ENCODE data around the gene RNU1-1.
A peak's percentile ranks its signal among the peaks of the same experiment; 100 is the strongest.
"Not testable (repeated sequence)": the region's sequence is repeated elsewhere in the genome, so short reads cannot be mapped to it uniquely, and the experiment has no call there.

Gene RNU1-1

GRCh38 chr1:16514107-16515055 is at the start of gene RNU1-1:
Gene RNU1-1 (minus strand): TSS chr1:16514285.
- not testable (repeated sequence) for FAIRE-seq

DNA sequence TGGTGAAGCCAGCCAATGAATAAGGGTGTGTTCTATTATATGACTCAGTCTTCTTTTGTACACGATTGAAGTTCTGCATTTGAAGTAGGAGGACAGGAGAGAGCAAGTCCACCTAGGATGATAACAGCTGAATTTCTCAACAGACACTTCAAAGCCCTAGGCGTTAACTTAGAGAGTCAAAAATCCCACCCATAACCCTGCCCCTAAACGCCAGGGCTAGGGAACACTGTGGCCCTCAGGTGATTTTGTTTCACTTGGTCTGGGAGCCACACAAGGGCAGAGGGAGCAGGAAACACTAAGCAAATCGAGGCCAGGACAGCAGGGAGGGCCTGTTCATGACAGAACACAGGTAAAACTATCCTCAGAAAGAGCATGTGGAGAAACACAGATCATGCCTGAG is 47.0 kb upstream of the RNU1-1 start:
- FAIRE-seq: not testable (repeated sequence)

GRCh38 chr1:16560498-16560897 is 46.4 kb upstream of the RNU1-1 start:
- FAIRE-seq: not testable (repeated sequence)

GRCh38 chr1:16559688-16560087 is 45.6 kb upstream of the RNU1-1 start:
- FAIRE-seq: not testable (repeated sequence)

GRCh38 chr1:16557034-16557433 is 42.9 kb upstream of the RNU1-1 start:
- not testable (repeated sequence) for FAIRE-seq

DNA sequence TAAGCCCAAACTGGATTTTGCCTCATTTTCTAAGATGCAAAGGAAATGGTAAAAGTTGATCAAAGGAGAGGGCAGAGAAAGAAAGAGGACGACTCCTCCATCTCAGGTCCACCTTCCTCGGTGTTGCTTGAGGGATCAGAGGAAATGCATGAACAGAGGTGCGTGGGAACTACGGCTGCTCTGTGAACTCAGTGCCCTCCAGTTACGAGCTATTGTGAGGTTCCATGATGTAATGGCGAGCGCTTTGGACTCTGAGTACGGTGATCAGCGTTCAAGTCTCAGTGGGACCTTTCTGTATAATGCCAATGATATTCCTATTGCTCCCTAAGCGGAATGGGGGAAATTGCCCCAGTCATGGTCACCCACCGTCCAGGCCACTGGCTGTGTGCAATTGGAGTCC is 39.2 kb upstream of the RNU1-1 start:
- not testable (repeated sequence) for FAIRE-seq

GRCh38 chr1:16550212-16550918 is 36.3 kb upstream of the RNU1-1 start:
- FAIRE-seq: not testable (repeated sequence)

- not testable (repeated sequence) for FAIRE-seq
Observed at GRCh38 chr1:16549545-16549944, 35.5 kb upstream of the RNU1-1 start.

DNA sequence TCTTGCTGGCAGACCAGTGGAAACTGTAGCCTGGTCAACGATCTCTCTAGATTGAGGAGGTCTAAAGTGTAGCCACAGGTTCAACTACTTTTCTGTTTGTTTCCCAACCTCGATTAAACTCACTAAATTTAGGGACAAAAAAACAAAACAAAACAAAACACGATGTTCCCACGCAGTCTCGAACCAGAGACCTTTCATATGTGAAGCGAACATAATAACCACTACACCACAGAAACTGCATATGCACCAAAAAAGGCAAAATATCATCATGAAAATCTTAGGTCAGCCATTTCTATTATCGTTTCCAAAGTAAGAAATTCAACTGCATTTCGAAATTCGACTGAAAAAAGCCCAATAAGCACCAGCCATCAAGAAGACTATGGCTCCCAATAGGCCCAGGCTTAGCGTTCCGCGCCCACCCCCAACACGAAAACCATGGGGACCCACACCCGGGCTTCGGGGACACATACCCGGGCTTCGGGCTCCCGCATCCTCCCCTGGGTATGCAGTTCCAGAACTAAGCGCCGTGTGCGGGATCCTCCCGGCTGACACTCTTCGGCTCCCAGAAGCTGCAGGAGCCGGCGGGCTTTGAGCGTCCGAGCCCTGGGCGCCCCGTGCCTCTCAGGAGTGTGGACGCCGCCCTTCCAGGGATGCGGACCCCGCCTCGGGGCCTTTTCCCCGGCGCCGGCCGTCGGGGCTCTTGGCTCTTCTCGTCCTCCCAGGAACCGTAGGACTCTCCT is 33.6 kb upstream of the RNU1-1 start:
- FAIRE-seq: not testable (repeated sequence)

DNA sequence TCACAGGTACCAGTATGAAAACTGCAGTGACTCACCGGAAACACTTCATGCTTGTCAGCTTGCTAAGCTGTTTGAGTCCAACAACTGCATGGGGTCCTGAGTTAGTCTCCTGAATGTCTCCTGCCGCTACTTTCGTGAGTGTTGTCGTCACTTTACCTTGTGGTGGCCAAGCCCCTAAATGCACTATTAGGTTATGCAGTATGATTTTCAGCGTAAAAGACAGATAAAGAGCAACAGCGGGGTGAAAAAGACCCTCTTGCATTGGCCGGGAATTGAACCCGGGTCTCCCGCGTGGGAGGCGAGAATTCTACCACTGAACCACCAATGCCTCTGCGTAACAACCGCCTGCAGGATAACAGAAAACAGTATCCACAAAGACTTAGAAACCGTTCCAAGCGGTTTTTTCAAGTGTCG is 31.6 kb upstream of the RNU1-1 start:
- peak; percentile 96 for FAIRE-seq

DNA sequence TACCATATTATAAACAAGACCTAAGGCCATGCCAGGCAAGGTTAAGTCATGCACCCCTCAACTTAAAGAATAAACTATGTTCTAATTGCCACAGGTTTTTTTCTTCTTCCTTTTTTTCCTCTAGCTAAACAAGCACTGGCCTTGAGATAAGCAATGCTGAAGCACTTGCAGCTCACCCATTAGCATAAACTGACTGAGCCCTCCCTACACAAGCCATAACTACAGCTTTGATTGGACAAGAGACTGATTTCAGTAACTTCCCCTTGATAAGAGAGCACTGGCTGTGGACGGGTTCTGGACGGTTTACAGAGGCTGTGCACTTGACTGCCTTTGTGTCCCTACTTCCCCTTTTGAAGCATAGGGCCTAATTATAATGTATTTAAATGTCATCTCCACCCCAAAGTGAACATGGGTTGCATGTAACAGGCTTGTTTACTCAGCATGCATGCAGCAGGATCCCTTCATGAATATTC is 26.4 kb upstream of the RNU1-1 start:
- not testable (repeated sequence) for FAIRE-seq

GRCh38 chr1:16537528-16537927 is 23.4 kb upstream of the RNU1-1 start:
- not testable (repeated sequence) for FAIRE-seq

- not testable (repeated sequence) for FAIRE-seq
Observed at GRCh38 chr1:16536796-16537195, 22.7 kb upstream of the RNU1-1 start.

- not testable (repeated sequence) for FAIRE-seq
Observed at GRCh38 chr1:16535898-16536297, 21.8 kb upstream of the RNU1-1 start.

DNA sequence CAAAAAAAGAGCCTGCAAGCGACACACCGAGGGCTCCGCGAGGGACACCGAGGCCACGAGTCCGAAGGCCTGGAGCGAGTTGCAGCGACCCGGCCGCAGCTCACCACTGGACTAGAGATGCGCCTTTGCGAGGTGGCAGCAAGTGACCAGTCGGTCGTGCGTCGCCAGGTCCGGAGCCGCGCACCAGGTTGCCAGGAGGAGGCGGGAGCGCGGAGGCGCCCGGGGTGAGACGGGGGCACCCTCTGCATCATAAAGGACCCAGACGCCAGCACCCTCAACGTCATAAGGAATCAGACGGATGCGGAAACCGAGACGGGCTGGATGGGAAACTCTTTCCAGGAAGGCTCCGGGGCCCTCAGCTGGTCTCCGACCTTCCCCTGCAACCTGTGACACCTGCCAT is 21.4 kb upstream of the RNU1-1 start:
- FAIRE-seq: not testable (repeated sequence)

DNA sequence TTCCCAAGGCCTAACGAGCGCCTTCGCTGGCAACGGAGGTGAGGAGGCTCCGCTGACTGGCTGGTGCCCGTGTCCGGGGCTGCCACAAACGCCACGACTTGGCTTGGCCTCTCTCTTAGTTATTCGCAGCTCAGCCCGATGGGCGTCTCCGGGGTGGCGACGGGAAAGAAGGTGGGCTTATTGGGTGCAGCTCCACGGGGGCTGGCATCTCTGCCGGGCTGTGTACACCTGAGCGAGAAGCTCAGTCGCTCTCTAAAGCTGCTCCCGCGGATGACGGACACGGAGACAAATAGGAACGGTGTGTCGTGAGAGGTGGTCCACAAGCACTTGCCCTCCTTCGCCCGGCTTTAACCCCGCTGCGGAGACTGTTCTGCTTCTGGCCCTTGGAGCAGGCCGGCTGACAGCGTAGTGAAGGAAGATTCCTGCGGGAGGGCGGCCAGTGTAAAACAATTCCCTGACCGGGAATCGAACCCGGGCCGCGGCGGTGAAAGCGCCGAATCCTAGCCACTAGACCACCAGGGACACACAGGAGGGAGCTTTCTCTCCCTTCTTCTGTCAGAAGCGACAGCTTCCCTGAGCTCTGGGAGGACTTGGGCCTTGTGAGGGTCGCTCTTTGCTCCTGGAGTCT is 20.9 kb upstream of the RNU1-1 start:
- FAIRE-seq: peak; percentile 99

DNA sequence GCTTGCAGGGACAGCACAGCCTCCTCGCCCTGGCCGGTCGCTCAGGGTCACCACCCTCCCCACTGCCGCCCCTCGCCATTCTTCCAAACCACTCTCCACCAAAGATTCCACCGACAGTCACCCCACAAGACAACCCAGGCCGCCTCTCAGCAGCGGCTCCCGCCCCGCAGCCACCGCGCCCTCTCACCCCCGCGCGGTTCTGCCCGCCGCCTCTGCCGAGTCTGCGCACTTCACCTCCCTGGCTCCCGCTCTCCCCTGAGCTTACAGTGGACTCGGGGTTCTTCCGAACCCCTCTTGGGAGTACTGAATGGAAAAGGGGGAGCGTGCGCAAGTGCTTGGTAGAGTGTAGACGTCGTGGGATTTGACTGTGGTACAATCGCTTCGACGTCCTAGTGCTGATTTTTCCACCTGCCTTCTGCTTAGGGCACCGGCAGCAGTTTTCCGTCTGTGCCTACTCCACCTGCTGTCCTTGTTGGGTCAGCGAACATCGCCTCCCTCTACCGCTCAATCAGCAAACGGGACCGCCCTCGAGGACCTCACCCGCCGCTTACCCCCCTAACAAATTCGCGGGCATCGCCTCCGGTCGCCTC is 20.2 kb upstream of the RNU1-1 start:
- FAIRE-seq: not testable (repeated sequence)

- peak; percentile 3 for FAIRE-seq
Observed at GRCh38 chr1:16532235-16532991, 18.3 kb upstream of the RNU1-1 start.

DNA sequence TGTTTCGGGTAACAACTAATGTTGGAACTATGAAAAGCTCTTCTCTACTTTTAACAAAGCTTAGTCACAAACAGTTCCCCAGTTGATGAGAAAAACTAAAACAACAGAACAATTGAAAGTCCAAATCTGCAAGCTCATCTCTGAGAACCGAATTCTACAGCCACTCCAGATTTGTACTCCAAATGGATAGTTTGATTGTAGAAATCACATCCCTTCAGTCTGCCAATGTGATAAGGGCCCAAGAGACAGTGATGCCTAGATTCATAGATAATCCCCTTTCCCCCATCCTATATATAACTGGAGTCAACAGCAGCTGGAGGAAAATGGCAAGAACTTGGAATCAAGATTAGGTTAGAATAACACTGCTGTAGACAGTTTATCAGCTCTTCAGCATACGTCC is 14.3 kb upstream of the RNU1-1 start:
- not testable (repeated sequence) for FAIRE-seq

DNA sequence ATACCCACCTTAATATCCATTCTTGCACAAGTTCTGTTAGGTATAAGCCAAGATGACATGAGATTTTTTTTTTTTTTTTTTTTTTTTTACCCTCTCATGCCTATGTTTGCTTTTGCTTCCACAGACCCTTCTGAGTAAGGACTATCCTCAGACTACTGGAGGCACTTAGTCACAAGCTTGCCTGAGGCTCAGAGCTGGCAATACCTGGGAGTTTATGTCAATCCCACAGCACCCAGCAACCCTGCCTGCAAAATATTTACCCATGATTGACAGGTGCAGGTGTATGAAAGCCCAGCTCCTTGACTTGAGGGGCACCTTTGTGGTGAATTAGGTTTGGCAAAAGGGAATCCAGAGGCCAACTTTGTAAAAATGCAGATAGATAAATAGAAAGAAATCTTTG is 11.7 kb upstream of the RNU1-1 start:
- FAIRE-seq: not testable (repeated sequence)

DNA sequence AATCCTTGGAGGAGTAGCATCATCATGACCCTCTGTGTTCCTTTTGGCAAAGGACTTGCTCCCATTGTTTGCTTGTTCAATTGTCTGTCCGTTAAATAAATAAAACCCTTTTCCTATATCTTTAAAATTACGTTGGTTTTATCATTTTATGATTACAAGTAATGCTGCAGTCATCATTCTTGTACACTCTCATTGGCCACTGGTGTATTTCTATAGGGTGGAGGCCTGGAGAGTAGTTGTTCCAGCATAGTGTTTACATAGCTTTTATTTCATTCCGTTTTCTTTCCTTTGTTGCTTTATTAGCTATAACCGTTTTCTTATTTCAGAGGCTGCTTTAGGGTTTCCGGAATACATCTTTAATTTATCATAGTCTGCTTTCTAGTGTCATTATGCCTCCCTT is 7.6 kb upstream of the RNU1-1 start:
- FAIRE-seq: not testable (repeated sequence)

Data from G401.6 (cell line).